Right renal pelvis (tissue), 4 donors: ENCODE measurements around the gene PTPN13. TPM values are rescaled to one million over a fixed set of nuclear protein-coding genes. Genes with fewer than 3 reads are reported as not detected.
"Not testable (repeated sequence)": the region's sequence is repeated elsewhere in the genome, so short reads cannot be mapped to it uniquely, and the experiment has no call there.

ENCODE experiments used
- DNase-seq, 4 donors: peaks; one replicate each; pipeline ENCODE4 v3.0.0-alpha.2; 2013; ENCODE audit warnings: low read depth in 4 of 4, low spot score in 3 of 4, missing footprints in 1 of 4
- polyA plus RNA-seq, 4 donors: library from polyadenylated mRNA; unstranded; fragments of 120-200 nt; gene quantifications; one replicate each; pipeline ENCODE4 v1.2.1, GENCODE V29; 2013; ENCODE audit not compliant: insufficient read length in 4 of 4

Gene PTPN13
- polyA plus RNA-seq, 4 donors: 115 to 151 (median 139) TPM

DNA sequence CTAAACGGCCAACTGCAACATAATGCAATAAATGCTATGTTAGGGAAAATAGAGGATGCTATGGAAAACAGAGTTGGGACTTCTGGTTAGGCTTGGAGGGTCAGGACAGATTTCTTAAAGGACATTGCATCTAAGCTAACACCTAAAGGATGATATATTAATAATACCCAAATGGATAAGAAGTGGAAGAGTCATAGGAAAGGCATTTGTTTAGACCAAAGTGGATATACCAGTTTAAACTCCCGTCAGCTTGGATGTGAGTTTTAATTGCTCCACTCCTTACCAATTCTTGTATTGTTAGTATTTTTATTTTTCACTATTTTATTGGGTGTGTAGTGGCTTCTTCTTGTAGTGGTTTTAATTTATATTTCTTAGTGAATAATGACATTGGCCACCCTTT, 93.9 kb downstream of the PTPN13 start:
- DNase-seq: no peak

DNA sequence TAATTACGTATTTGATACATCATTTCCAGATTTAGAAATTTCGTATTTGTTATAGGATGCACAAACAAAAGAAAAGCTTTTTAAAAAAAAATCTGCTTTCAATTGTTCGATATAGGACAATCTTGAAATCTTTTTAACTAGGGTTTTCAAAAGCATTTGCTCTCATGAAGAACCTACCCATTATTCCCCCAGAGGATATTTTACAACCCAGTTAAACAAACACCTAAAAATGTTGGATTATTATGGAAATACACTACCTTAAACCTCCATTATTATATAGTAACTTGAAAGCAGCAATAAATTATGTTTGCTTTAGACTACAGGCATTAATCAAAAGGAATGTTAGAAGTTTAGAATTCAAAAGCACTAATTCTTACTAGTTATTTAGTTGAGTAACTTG, 110.5 kb downstream of the PTPN13 start:
- DNase-seq: no peak

DNA sequence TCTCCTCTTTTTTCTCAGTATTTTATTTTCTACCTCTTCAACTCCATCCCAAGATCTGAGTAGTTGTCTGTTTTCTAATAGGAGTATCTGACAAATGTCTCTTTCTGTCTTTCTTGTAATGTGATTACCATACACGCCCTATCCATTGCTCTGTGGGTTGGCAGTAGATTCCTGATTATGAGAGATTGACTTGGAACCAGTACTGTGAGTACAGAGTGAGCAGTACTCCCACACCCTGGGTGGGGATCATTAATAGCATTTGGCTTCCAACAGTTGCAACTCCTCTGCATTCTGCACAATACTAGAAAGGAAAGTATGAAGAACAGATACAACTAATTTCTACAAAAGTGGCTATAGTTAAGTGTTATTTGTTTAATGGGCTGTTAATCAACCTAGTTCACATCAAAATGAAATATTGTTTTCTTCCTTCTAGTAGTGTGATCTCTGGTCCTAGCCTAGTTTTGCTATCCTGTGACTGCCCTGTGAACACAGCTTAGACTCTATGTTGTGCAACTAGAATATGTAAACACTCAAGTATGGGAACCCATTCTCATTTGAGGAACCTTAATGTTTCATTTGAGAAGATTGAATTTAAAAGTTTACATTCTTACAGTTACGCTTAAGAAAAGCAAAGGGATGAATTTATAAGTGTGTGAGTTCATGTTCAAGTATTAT, 112.9 kb downstream of the PTPN13 start:
- DNase-seq: no peak

DNA sequence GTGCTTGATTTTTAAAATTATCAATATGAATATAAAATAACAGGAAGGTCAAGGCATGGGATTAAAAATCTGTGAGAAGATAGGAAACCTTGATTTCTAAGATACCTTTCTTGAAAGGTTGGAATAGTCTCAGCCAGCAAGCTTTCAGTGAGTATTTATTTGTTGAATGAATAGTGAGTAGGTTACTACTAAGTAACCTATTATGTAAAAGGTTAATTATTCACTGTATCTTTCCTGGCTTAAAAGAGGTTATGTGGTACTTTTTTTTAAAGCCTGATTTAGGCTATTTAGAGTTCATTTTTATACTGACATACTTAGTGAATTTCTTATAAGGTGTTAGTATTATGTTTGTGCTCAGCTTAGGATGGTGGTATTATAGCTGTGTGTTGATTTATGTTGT, 123.5 kb downstream of the PTPN13 start:
- DNase-seq: peak in 2 of 4 donors; percentile 42 to 50

DNA sequence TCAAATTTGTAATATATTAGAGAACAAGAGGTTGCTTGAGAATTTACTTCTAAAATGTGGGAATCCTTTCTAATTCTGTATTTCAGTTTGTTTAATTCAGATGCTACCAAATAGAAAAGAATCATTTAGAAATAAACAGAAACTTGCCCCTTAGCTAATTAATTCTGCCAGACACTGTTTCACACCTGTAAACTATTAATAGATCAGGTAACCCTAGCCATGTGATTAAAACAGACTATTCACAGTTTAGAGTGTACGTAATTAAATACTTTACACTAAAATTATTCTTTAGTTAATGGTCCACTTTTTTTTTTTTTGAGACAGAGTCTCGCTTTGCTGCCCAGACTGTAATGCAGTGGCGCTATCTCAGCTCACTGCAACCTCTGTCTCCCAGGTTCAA, 124.0 kb downstream of the PTPN13 start:
- peak in 1 of 4 donors; percentile 12 for DNase-seq

DNA sequence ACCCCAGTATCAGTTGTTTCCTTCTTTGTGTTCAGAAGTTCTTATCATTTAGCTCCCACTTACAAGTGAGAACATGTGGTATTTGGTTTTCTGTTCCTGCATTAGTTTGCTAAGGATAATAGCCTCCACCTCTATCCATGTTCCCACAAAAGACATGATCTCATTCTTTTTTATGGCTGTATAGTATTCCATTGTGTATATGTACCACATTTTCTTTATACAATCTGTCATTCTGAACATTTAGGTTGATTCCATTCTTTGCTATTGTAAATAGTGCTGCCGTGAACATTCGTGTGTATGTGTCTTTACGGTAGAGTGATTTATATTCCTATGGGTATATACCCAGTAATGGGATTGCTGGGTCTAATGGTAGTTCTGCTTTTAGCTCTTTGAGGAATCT, 125.0 kb downstream of the PTPN13 start:
- not testable (repeated sequence) for DNase-seq

DNA sequence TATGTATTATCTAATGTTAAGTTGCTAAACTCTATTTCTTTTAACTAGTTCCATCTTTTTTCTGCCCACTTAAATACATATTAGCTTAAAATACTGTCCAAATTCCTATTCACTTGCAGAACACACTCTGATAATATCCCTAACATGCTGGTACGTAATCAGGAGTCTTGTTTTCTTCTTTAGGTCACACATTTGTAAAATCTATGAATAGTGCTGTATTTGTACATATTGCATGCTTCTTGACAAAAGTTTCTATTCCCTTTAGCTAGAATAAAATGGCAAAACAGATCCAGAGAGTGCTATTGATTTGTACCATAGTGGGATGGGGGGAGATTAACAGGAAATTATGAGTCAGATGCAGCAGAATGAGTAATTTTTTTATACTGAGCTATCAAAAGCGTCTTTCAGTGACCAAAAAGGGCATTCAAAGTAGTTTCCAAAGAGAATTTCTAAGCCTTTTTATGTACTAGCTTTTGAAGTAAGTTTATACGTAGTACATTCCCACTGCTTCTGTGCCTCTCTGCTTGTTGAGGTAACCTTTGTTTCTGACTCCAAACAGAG, 126.5 kb downstream of the PTPN13 start:
- no peak for DNase-seq

DNA sequence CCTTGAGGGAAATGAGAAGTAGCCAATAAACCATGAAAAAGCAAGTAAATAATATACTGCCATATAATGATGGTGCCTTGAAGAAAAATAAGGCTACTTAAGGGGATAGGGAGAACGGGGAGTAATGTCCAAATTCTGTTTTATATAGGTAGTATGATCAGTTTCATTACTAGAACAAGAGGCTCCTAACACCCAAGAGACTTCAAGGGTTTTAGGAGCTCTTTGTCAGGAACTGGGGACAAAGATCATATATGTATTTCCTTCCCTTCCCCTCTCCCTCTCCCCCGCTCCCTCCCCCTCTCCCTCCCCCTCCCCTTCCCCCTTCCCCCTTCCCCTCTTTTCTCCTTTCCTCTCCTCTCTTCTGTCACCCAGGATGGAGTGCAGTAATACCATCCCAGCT, 127.3 kb downstream of the PTPN13 start:
- DNase-seq: no peak

DNA sequence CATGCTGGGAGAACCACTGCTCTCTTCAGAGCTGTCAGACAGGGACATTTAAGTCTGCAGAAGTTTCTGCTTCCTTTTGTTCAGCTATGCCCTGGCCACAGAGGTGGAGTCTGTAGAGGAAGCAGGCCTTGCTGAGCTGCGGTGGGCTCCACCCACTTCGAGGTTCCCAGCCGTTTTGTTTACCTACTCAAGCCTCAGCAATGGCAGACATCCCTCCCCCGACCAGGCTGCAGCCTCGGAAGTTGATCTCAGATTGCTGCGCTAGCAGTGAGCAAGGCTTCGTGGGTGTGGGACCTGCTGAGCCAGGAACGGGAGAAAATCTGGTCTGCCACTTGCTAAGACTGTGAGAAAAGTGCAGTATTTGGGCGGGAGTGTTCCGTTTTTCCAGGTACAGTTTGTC, 136.2 kb downstream of the PTPN13 start:
- no peak for DNase-seq

DNA sequence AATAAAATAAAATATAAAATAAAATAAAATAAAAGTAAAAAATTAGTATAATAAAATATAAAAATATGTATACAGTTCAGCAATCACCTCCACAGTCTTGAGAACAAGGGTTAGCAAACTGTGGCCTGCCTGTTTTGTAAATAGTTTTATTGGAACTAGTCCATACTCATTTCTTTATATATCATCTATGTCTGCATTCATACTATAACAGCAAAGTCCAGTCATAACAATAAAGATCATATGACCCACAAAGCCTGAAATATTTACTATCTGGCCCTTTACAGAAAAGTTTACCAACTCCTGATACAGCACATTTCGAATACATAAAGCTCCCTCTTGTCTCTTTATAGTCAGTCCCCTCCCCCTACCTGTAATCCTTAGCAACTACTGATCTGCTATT, 143.1 kb downstream of the PTPN13 start:
- DNase-seq: no peak

DNA sequence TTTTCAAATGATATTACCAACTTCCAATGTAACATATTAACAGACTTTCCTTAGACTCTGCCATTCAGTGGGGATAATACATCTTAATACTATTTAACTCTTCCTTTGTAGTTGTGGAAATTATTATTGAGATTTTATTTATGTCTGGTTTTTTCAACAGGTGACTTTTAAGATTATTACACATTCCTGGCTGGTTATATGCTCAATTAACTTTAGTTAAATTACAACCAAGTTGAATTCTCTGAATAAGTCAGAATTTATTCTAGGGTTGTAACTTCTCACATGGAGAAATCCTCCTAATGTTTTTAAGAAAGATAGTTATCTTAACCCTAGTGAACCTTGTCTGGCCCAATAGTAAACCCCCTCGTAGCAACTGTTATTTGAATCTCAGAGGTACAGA, 147.7 kb downstream of the PTPN13 start:
- peak in 1 of 4 donors; percentile 31 for DNase-seq

DNA sequence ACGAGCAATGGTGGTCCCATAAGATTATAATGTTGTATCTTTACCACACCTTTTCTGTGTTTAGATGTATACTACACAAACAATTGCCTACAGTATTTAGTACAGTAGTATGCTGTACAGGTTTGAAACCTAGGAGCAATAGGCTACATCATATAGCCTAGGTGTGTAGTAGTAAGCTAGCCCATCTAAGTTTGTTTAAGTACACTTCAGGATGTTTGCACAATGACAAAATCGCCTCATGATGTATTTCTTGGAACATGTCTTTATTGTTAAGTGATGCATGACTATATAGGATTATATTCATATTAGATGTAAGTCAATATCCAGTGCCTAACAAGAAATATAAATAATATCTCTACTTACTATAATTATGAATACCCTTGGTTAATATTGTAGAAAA, 150.5 kb downstream of the PTPN13 start:
- no peak for DNase-seq

DNA sequence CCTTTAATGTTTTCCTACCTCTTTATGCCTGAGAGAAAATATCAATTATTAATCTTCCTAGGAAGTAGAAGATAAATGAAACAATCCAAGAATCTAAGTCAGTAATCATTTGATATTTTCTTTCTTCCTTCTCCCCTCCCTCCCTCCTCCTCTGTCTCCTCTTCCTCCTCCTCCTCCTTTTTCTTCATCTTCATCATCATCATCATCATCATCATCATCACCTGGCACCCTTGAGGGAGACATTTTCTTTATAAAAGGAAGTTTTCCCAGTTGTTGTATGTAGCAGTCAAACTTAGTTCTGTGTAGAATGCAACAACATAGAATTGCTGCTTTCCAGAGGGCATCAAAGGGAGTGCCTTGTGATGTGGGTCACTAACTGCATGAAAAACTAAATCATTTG, 155.0 kb downstream of the PTPN13 start:
- DNase-seq: no peak

DNA sequence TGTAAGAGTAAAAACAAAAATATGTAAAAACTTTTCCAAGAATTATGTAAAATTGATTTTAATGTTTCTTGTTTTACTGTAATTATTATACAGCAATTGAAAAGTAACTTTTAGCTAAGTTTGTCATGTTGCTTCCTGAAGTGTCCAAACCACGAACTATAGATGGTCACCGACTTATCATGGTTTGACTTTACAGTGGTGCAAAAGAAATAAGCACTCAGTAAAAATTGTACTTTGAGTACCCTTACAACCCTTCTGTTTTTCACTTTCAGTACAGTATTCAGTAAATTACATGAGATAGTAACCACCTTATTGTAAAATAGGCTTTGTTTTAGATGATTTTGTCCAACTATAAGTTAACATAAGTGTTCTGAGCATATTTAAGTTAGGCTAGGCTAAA, 161.3 kb downstream of the PTPN13 start:
- no peak for DNase-seq

DNA sequence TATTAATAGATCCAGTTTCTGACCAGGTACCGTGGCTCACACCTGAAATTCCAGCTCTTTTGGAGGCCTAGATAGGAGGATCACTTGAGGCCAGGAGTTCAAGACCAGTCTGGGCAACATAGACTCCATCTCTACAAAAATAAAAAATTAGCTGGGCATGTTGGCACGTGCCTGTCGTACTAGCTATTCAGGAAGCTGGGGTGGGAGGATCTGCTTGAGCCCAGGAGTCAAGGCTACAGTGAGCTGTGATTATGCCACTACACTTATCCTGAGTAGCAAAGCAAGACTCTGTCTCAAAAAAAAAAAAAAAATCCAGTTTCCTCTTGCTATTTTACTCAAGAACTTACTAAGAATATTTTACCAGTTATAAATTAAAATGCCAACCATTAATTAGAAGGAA, 163.4 kb downstream of the PTPN13 start:
- no peak for DNase-seq

DNA sequence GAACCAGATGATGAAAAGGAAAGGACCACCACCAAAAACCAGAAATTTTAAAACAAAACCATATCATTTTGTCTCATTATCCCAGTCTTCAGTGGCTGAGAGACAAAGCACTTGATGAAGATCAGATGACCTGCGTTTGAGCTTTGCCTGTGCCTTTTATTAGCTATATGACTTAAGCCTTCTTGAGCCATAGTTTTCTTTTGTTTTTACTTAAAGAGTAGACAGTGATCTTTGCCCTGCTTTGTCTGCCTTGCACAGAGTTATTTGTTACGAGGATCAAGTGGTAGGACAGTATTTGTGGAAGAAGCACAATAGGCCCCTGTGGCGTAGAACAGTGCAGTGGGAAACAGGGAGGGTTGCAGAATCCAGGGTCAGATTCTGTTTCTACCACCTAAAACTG, 165.2 kb downstream of the PTPN13 start:
- DNase-seq: no peak

DNA sequence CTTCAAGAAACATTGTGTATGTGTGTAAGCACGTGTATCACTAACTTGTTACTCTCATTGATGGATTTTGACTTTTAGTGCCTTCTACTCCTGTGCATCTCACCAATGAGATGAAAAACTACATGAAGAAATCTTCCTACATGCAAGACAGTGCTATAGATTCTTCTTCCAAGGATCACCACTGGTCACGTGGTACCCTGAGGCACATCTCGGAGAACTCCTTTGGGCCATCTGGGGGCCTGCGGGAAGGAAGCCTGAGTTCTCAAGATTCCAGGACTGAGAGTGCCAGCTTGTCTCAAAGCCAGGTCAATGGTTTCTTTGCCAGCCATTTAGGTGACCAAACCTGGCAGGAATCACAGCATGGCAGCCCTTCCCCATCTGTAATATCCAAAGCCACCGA, 168.5 kb downstream of the PTPN13 start:
- DNase-seq: no peak

DNA sequence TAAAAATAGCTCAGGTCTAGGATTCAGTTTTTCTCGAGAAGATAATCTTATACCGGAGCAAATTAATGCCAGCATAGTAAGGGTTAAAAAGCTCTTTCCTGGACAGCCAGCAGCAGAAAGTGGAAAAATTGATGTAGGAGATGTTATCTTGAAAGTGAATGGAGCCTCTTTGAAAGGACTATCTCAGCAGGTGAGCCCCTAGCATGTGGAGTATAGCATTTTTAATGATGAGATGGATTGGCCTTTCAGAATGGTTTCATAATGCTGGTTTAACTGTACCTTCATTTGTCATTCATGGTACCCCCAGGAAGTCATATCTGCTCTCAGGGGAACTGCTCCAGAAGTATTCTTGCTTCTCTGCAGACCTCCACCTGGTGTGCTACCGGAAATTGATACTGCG, 175.7 kb downstream of the PTPN13 start:
- DNase-seq: no peak

DNA sequence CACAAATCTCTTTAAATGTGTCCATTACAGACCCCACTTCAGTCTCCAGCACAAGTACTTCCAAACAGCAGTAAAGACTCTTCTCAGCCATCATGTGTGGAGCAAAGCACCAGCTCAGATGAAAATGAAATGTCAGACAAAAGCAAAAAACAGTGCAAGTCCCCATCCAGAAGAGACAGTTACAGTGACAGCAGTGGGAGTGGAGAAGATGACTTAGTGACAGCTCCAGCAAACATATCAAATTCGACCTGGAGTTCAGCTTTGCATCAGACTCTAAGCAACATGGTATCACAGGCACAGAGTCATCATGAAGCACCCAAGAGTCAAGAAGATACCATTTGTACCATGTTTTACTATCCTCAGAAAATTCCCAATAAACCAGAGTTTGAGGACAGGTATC, 177.0 kb downstream of the PTPN13 start:
- no peak for DNase-seq

DNA sequence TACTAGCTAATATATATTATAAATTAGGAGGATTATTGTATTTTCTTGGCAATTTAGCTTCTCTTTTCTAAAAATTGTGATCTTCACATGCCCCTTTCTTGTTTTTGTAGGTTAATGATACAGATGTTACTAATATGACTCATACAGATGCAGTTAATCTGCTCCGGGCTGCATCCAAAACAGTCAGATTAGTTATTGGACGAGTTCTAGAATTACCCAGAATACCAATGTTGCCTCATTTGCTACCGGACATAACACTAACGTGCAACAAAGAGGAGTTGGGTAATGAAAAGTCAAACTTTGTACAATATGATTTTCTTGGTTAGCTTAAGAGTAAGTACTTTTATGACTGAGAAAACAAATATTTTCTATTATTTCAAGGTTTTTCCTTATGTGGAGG, 180.9 kb downstream of the PTPN13 start:
- DNase-seq: no peak

DNA sequence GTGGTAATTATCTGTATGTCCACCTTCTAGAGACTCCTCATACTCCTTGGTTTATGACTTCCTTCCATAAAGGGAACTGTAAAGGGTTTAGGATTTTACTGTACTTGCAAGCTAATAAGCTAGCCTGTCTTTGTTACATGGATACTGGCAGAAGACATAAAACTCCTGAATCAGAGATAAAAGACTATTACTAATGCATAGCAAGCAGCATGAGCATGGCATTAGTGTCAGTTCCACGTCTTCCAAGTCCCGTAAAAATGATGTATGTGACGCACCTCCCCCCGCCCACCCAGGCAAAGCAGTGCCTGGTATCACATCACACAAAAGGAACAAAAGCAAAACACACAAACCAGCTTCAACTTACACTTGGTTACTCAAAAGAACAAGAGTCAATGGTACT, 184.1 kb downstream of the PTPN13 start:
- DNase-seq: peak in 1 of 4 donors; percentile 3

DNA sequence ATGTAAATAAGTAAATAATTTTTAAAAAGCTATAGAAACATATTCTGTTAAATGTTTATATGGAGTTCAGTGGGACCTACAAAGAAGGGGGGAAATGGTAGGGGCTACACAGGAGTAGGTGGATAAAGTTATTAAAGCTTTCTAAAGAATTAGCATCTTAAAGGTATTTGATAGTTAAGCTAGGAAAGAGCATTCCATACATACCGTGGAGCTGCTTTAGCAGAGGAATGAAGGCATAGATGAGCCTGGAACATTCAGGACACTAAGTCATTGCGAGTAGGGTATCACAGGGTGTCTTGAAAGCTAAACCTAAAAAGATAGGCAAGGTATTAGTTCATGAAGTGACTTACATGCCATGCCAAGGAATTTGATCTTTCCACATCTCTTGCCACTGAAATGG, 194.7 kb downstream of the PTPN13 start:
- DNase-seq: no peak

DNA sequence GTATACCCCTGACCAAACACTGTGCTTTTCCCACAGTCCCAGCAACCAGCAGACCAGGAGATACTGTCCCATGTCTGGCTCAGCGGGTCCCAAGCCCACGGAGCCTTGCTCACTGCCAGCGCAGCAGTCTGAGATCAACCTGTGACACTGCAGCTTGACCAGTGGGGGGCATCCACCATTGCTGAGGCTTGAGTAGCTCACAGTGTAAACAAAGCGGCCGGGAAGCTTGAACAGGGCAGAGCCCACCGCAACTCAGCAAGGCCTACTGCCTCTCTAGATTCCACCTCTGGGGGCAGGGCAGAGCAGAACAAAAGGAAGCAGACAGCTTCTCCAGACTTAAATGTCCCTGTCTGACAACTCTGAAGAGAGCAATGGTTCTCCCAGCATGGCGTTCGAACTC, 197.0 kb downstream of the PTPN13 start:
- DNase-seq: no peak
